ENCODE measurements around the gene EIF2AK3. TPM values are rescaled to one million over a fixed set of nuclear protein-coding genes. Genes with fewer than 3 reads are reported as not detected.
A peak's percentile ranks its signal among the peaks of the same experiment; 100 is the strongest.
"Not testable (repeated sequence)": the region's sequence is repeated elsewhere in the genome, so short reads cannot be mapped to it uniquely, and the experiment has no call there.

EIF2AK3 gene
- total RNA-seq, 2 donors from 2014 or later = 25.1 to 39.1 TPM

DNA sequence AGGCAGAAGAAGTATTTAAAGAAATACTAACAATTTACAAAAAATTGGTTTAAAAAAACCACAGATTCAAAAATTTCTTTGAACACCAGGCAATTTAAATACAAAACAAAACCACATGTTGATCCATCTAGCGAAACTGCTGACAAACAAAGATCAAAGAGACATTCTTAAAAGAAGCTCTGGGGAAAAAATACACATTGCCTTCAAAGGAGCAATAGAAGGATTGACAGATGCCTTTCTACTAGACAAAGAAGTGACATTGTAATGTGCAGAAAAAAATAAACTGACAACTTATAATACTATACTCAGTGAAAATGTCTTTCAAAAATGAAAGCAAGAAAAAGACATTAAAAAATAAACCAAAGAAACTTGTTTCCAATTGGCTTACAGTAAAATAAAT is 12.6 kb upstream of the EIF2AK3 start:
- intact Hi-C loops (cut with DNase I, micrococcal nuclease) = no loop called here
- ATAC-seq (no peak), DNase-seq (no peak)

- no peak for ATAC-seq
- DNase-seq = no peak
- intact Hi-C loops (cut with DNase I, micrococcal nuclease) = no loop called here
Measured at GRCh38 chr2:88638743-88639142, 11.5 kb upstream of the EIF2AK3 start.

DNA sequence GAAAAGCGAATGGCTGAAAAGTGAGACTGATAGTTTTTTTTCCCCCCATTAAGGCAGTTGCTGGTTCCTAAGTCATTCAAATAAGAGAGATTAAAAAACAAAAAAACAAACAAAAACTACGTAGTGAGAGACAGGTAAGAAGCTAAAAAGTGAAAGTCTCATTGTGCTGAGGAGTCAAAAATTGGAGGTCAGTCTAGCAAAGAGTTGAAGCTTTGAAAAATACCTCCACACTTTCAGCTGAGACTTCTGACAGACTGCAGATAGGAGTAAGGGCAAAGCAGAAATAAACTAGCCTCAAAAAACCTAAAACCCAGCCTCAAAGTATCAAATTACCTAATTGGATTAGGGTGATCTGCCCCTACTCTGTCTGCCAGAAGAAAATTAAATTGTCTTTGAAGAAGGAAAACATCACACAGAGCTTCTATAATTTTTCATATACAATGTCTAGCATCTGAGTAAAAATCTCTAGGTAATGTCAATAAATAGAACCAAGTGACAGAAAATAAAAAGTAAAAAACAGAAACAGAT is 10.9 kb upstream of the EIF2AK3 start:
- DNase-seq (no peak), ATAC-seq (no peak)
- intact Hi-C loops (cut with DNase I, micrococcal nuclease) = no loop called here

DNA sequence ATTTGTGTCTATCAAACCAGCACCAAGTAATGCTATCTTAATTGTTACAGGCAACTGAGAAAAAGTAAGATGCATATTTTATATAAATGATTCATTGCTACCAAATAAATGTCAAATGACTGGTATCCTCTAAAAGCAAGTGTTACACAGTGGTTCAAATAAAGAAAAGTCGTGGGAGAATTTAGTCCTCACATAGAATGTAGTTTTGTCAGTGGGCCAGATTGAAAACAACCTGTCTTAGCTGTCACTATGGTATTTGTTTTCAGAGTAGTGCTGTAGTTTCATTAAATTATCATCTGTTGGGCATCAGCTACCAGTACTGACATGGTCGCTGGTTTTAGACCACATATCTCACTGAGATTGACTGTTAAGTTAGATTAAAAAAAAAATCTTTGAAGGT is 10.2 kb upstream of the EIF2AK3 start:
- ATAC-seq (no peak), DNase-seq (no peak)
- intact Hi-C loops (cut with DNase I, micrococcal nuclease) = no loop called here

DNA sequence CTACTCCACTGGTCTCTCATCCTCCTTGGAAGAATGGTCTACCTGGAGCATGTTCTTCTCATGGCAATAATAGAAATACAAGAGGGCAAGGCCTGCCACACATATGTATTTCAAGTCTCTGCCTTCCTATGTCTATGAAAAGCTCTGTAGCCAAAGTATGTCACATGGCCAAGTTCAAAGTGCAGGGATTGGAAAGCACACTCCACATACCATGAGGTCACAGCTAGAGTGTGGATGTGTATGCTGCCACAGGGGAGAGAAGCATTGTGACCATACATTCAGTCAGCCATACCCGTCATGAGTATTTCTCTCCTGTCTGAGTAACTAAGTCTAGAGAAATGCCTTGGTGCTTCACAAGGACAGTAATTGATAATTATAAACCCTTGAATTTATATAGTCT is 8.8 kb upstream of the EIF2AK3 start:
- intact Hi-C loops (cut with DNase I, micrococcal nuclease) = no loop called here
- ATAC-seq = no peak

DNA sequence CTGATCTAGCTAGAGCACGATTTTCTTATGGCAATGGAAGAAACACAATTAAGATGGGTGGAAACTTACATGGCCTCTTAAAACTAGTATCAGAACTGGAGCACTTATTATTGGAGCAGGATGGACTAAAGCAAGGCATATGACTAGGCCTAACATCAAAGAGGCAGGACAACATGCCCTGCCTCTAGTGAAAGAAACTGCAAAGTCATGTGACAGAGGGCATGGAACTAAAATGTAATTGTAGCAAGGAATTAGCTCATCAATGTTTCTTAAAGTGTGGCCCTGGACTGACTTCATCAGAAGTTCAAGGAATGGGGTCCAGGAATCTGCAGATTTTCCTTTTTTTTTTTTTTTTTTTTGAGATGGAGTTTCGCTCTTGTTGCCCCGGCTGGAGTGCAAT is 5.3 kb upstream of the EIF2AK3 start:
- ATAC-seq (no peak), DNase-seq (no peak)
- intact Hi-C loops (cut with DNase I, micrococcal nuclease) = loop anchor here in 1 of 2 donors (5.0 kb wide), 1 partner anchor 35 kb away; no protein-coding TSS in a partner anchor

More for the DNA sequence above, 8.8 kb upstream of the EIF2AK3 start:
- DNase-seq = no peak

GRCh38 chr2:88628571-88628939 is 1.3 kb upstream of the EIF2AK3 start:
- ATAC-seq (no peak), DNase-seq (peak in 1 of 2 donors; percentile 16)
- intact Hi-C loops (cut with DNase I, micrococcal nuclease) = no loop called here

DNA sequence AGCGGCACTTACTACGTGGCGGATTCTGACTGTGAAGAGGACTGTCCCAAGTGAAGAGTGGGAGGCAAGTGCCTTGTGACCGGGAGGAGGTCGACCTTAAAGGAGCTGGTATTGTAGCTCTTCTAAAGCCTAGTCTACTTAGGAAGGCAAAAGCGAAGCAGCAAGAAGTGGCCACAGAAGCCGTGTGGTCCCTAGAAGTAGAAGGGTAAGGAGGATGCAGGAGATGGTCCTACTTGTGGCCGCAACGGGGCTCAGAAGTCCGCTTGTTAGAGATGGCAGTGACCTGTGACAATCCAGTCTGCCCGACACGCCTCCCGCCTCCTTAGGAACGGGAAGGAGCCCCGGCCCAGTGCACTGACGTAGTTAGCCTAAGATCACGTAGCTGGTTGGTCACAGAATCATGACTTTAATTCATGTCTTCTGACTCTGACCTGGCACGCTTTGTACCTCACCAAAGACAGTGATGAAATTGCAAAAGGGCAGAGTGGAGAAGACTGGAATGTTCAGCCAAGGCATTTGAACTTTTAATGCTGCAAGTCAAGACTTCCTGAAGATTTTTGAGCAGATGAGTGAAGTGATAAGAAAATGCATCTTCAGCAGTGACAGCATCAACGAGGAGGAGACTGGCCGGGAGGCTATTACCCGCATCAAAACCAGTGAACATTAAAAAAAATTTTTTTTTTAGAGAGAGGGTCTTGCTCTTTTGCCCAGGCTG is 749 bp upstream of the EIF2AK3 start:
- DNase-seq (peak; percentile 93 to 97), ATAC-seq (peak; percentile 71)
- intact Hi-C loops (cut with DNase I, micrococcal nuclease) = no loop called here

DNA sequence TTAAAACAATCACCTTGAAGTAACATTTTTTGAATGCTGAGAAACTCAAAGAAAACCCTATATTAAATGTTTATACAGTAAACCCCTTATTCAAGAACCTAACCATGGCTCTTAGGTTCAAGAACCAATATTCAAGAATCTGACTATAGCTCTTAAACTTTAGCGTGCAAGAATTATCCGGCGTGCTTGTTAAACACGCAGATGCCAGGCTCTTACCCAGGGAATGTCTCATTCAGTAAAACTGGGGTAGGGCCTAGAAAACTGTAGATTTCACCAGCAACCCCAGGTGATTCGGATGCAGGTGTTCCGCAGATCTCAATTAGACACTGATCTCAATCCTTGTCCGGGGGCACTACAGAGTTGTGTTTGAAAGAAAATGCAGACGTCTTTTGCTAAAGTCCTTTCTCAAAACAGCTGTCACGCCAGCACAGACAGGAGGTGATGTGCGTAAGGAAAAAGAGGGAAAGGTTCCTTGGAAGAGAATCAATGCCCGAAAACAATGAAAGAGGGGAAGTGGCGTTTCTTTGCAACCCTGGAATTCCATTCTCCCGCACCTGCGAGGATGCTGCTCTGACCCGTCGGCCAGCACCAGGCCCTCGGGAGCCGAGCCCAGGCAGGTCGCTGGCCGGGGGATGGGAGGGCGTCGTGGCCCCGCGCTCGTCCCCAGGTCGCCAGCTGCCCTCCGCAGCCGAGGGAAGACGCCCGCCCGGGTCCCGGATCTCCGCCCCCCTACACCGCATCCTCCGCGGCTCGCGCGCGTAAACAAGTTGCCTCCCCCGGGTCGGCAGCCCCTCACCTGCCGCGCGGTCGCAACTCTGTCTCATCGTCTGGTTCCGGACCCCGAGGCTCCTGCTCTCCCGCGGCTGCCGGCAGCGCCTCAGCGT is 851 bp downstream of the EIF2AK3 start:
- intact Hi-C loops (cut with DNase I, micrococcal nuclease) = no loop called here
- ATAC-seq (no peak), DNase-seq (peak; percentile 35 to 66)

DNA sequence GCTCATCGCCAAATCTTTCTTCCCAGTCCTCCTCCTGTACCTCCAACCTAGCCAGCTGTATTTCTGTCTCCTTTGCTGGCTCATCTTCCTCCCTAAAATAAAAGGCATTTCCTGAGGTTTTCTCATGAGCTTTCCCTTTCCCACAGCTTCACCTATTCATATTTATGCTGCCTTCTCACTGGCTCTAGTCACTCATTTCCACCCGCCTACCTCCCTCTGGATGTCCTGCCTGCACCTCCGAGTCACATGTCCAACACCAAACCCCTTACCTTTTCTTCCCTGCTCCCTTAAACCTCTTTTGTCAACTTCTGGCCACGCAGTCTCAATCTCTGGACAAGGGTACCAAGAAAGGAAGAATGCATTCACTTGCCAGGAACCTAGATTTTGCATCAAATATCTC is 2.8 kb downstream of the EIF2AK3 start:
- intact Hi-C loops (cut with DNase I, micrococcal nuclease) = no loop called here
- DNase-seq = no peak
- ATAC-seq = no peak

DNA sequence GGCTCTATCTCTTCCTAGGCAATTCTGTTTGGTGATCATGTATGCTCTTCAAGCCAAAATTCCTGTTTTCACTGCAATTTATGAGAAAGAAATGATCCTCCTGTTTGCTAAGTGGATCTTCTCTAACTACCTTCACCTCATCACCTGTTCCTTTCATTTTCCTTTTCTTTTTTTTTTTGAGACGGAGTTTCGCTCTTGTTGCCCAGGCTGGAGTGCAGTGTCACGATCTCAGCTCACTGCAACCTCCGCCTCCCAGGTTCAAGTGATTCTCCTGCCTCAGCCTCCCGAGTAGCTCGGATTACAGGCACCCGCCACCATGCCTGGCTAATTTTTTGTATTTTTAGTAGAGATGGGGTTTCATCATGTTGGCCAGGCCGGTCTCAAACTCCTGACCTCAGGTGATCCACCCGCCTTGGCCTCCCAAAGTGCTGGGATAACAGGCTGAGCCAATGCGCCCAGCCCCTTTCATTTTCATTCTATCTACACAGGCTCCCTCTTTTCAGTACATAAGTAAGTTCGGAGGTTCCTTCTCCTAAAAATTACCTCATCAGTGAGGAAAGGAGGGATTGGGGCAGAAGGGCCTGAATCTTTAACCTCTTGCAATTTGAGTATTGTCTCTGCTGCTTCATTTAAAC is 3.3 kb downstream of the EIF2AK3 start:
- ATAC-seq; intact Hi-C loops (cut with DNase I, micrococcal nuclease); DNase-seq: not testable (repeated sequence)

DNA sequence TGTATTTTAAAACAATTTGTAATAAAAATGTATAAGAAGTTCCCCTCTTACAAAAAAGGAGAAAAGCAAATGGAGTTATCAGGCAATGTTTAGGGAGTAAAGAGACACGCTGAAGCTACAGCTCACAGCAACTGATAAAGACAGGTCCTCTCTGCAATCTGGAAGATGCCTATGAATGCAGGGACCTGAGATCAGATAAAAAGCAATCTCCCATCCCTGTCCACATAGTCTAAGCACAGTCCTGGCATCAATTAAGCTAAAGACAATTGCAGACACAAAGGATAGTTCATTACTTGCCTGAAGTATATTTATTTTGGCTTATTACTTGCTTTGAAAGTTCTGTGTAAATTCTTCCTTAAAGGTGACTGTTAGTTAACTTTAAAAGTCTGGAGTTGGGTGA is 5.0 kb downstream of the EIF2AK3 start:
- intact Hi-C loops (cut with DNase I, micrococcal nuclease) = no loop called here
- DNase-seq = no peak
- no peak for ATAC-seq

GRCh38 chr2:88621432-88621831 is 5.8 kb downstream of the EIF2AK3 start:
- intact Hi-C loops (cut with DNase I, micrococcal nuclease) = no loop called here
- no peak for DNase-seq
- ATAC-seq = peak; percentile 67

DNA sequence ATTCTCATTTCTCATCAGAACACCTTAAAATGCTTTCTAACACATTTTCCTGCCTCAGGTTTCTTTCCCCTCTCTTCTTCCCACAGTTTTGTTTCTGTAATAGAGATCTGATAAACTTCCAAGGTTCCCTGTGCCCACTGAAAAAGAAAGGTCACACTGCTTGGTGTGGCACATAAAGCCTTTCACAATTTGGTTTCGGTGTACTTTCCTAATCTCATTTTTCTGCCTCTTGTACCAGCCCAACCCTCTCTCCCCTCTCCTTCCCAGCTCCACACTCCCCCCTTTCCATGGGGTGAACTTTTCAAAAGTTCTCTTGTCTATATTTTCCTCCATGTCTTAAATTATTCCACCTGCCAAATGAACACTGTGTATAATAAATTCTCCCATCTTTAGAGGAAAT is 7.2 kb downstream of the EIF2AK3 start:
- DNase-seq (no peak), ATAC-seq (no peak)
- intact Hi-C loops (cut with DNase I, micrococcal nuclease) = no loop called here

DNA sequence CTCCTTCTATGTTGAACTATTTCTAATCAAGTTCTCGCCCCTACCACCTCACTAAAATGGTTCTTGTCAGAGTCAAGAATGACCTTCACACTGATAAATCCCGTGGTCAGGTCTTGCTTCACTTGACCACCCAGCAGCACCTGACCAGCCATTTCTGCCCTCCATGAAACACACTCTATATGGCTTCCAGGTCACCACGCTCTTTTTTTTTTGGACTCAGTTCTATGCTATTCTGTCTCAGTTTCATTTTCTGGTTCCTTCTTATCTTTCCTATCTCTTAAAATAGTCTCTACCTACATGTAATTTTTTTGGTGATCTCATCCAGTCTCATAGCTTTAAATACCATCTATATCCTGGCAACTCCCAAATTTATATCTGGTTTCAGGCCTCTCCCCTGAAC is 11.4 kb downstream of the EIF2AK3 start:
- intact Hi-C loops (cut with DNase I, micrococcal nuclease) = no loop called here
- DNase-seq (no peak), ATAC-seq (peak; percentile 9)

DNA sequence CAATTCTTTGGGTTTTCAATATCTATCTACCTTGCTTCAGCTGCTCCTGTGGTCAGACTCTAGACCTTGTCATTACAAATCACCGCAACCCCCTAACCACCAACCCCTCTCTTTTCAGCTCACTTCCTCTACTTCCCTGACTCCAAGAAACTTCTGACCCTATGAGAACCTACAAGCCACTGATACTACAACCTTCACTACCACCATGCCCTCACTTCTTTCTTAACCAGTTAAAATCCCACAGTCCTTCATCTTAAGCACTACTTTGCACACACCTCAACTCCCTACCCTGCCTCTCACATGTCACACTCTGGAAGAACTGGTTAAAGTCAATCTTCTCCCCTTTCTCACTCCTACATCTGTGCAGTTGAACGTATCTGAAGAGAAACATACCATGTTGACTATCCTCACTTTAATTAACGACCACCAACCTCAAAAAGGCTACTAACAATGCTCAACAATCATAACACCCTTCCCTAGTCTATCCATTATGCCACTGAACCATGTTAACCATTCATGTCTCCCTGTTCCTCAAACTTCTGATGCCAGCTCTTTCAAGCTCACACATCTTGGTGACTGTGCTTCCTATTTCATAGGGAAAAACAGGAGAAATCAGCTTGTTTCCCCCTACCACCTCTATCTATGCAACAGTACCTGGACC is 12.6 kb downstream of the EIF2AK3 start:
- DNase-seq (no peak), ATAC-seq (no peak)
- intact Hi-C loops (cut with DNase I, micrococcal nuclease) = no loop called here

DNA sequence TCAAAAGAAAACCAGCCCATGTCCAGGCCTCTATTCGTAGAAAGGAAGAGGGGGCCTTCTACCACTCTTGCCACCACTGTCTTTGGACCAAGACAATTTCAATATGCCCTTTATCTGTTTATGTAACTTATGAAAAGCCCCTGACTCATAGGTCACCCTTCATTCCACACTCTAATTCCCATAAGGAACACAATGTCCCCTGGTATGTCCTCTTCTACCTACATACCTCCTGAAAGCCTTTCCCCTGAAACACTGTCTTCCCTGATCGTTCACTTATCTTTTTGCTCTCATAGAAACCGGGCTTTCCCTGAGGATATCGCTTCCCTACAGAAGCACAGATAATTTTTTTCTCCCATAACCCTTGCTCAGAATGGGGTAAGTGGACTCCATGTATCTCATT is 13.3 kb downstream of the EIF2AK3 start:
- no peak for ATAC-seq

DNA sequence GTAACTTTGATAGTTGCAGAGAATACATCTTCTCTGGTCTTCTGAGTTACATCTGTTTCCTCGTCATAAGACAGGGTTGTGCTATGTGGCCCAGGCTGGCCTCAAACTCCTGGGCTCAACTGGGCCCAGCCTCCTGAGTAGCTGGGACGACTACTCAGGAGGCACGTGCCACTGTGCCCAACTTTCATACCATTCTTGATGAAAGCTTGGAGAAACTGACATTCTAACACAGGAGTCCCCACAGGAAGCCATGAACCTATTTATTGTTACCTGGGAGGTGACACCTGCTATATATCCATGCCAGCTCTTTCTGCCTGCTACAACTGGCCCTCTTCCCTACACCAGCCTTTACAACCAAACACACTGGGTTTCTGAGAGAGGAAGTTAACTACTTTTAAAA is 19.1 kb downstream of the EIF2AK3 start:
- intact Hi-C loops (cut with DNase I, micrococcal nuclease) = no loop called here
- DNase-seq (no peak), ATAC-seq (peak; percentile 31)

More for the DNA sequence above, 13.3 kb downstream of the EIF2AK3 start:
- no peak for DNase-seq
- intact Hi-C loops (cut with DNase I, micrococcal nuclease) = no loop called here

- intact Hi-C loops (cut with DNase I, micrococcal nuclease) = no loop called here
Measured at GRCh38 chr2:88607416-88607815, 19.8 kb downstream of the EIF2AK3 start.

More at GRCh38 chr2:88607416-88607815, 19.8 kb downstream of the EIF2AK3 start:
- ATAC-seq (no peak), DNase-seq (no peak)
